K562 (cell line): Measurements from ENCODE around the gene TRIOBP. TPM values are rescaled to one million over a fixed set of nuclear protein-coding genes. Genes with fewer than 3 reads are reported as not detected.

Experiments
- CCAR2 ChIP-seq: fragments of 200-400 bp; formaldehyde crosslinking; IDR thresholded peaks from 2 replicates; pipeline ENCODE4 v1.6.1; 2017; ENCODE audit warnings: mild to moderate bottlenecking, low read depth, low read length
- FOXK1 ChIP-seq: sonication (generic); formaldehyde crosslinking; IDR thresholded peaks from 2 replicates; pipeline ENCODE4 v1.8.0; 2022; ENCODE audit warnings: missing genetic modification reagents, mild to moderate bottlenecking, borderline replicate concordance
- GTF2A2 ChIP-seq: IDR thresholded peaks from 2 replicates; pipeline ENCODE4 v1.6.1; 2016; ENCODE audit warnings: mild to moderate bottlenecking, missing genetic modification characterization, missing compliant biosample characterization
- HSF4 ChIP-seq: fragments of 250-450 bp; sonication (Bioruptor Pico); IDR thresholded peaks from 2 replicates; pipeline ENCODE4 v2.1.2; 2022; ENCODE audit warnings: mild to moderate bottlenecking, moderate library complexity, borderline replicate concordance
- KDM1A ChIP-seq, 2 experiments: fragments of 450-650 bp; IDR thresholded peaks; 2 replicates each; pipeline ENCODE4 v1.6.1; 2016; ENCODE audit warnings: mild to moderate bottlenecking in 2 of 2
- LARP7 ChIP-seq: fragments of 450-650 bp; IDR thresholded peaks from 2 replicates; pipeline ENCODE4 v1.6.1; 2016
- NFE2 ChIP-seq: IDR thresholded peaks from 2 replicates; pipeline ENCODE4 v1.6.1; 2014; ENCODE audit warnings: antibody characterized with exemption, low read depth
- PHB2 ChIP-seq: fragments of 450-650 bp; IDR thresholded peaks from 2 replicates; pipeline ENCODE4 v1.6.1; 2017; ENCODE audit warnings: low read depth
- RBBP5 ChIP-seq: fragments of 200-600 bp; sonication (generic); IDR thresholded peaks from 2 replicates; pipeline ENCODE4 v1.6.1; 2012; ENCODE audit warnings: borderline replicate concordance, mild to moderate bottlenecking, low read length, control low read depth, inconsistent platforms; ENCODE audit not compliant: insufficient read depth, poor library complexity, severe bottlenecking
- RCOR1 ChIP-seq, 2 experiments: IDR thresholded peaks; 2 replicates each; pipeline ENCODE4 v1.6.1; 2012; ENCODE audit warnings: low read depth in 2 of 2, low read length in 2 of 2, borderline replicate concordance in 1 of 2, improper control_type of control experiment in 1 of 2
- SREBF2 ChIP-seq: sonication (generic); formaldehyde crosslinking; IDR thresholded peaks from 2 replicates; pipeline ENCODE4 v1.4.0; 2020; ENCODE audit warnings: mild to moderate bottlenecking, missing genetic modification reagents
- ZBTB7A ChIP-seq: IDR thresholded peaks from 2 replicates; pipeline ENCODE4 v1.6.1; 2011; ENCODE audit warnings: low read depth, mild to moderate bottlenecking, low read length, moderate library complexity, borderline replicate concordance; ENCODE audit not compliant: control insufficient read depth
- ZNF431 ChIP-seq: sonication (generic); formaldehyde crosslinking; IDR thresholded peaks from 2 replicates; pipeline ENCODE4 v1.8.0; 2022; ENCODE audit warnings: mild to moderate bottlenecking, missing genetic modification reagents
- ZNF507 ChIP-seq: conservative IDR thresholded peaks from 2 replicates; pipeline ENCODE4 v1.6.1; 2017; ENCODE audit warnings: missing genetic modification characterization, missing compliant biosample characterization
- ZNF780A ChIP-seq: fragments of 250-450 bp; sonication (Bioruptor Pico); IDR thresholded peaks from 2 replicates; pipeline ENCODE4 v1.5.0; 2021; ENCODE audit warnings: mild to moderate bottlenecking
- polyA plus RNA-seq, 8 experiments: library from polyadenylated mRNA; depleted of rRNA in 4 of 8; stranded (reverse) in 5 of 8; unstranded in 3 of 8; fragments of >200 nt; fragmentation: Nextera tagmentation in 2 of 8; fragmentation: Illumina TruSeq in 1 of 8; extraction: Ambion mirVana in 2 of 8; extraction: Trizol in 1 of 8; gene quantifications; 2 replicates each; pipeline versions ENCODE4 v1.2.1 to v1.2.3, GENCODE V29; 2011 to 2014; ENCODE audit warnings: inconsistent platforms in 1 of 8, missing spikeins in 1 of 8
- total RNA-seq, 7 experiments: library from RNA; depleted of rRNA in 6 of 7; stranded (reverse); fragments of >200 nt in 6 of 7; fragmentation: Illumina TruSeq in 2 of 7; extraction: Trizol in 2 of 7; gene quantifications; 2 replicates each; pipeline versions ENCODE4 v1.2.1 to v1.2.3, GENCODE V29; 2011 to 2021; ENCODE audit warnings: low replicate concordance in 1 of 7
- TF ChIP-seq, protein P1 (sequence below): sonication (generic); formaldehyde crosslinking; IDR thresholded peaks from 2 replicates; pipeline ENCODE4 v1.8.0; 2022; ENCODE audit warnings: missing genetic modification reagents, mild to moderate bottlenecking, moderate library complexity, borderline replicate concordance
- TF ChIP-seq, protein P2 (sequence below): fragments of 450-650 bp; IDR thresholded peaks from 2 replicates; pipeline ENCODE4 v1.6.1; 2018; ENCODE audit not compliant: partially characterized antibody
- TF ChIP-seq, protein P3 (sequence below): sonication (generic); formaldehyde crosslinking; IDR thresholded peaks from 2 replicates; pipeline ENCODE4 v1.8.0; 2022; ENCODE audit warnings: mild to moderate bottlenecking, missing genetic modification reagents, borderline replicate concordance
- TF ChIP-seq, protein P4 (sequence below), 2 experiments: IDR thresholded peaks; 2 replicates each; pipeline ENCODE4 v1.6.1; 2011; ENCODE audit warnings: borderline replicate concordance in 1 of 2, control low read depth in 1 of 2, low read depth in 1 of 2, low read length in 1 of 2, mild to moderate bottlenecking in 1 of 2, mixed read lengths in 1 of 2, moderate library complexity in 1 of 2; ENCODE audit not compliant: insufficient read depth in 1 of 2, insufficient read length in 1 of 2, poor library complexity in 1 of 2, severe bottlenecking in 1 of 2; ENCODE audit errors: extremely low read depth in 1 of 2

The TRIOBP gene
- total and polyA plus RNA-seq, 9 of the 15 experiments (the other 6 are each of a cell fraction or from before 2014, with no cell fraction given) = 0.24 to 13.8 (median 5.5) TPM

GRCh38 chr22:37777122-37777687 is 80.4 kb downstream of the TRIOBP start (continued):
- 0 out of 2 replicates have a peak, but pooled peaks have one; percentile 41 for TF ChIP-seq ZNF431 (CRISPR knock-in tag)
- no peak for TF ChIP-seq RBBP5
- peak; percentile 96; a peak in 3 of 4 replicates for TF ChIP-seq KDM1A (IDR thresholded peaks at IDR 0.05)
- no peak for TF ChIP-seq LARP7
- no peak for TF ChIP-seq ZBTB7A
- TF ChIP-seq, protein P1, sequence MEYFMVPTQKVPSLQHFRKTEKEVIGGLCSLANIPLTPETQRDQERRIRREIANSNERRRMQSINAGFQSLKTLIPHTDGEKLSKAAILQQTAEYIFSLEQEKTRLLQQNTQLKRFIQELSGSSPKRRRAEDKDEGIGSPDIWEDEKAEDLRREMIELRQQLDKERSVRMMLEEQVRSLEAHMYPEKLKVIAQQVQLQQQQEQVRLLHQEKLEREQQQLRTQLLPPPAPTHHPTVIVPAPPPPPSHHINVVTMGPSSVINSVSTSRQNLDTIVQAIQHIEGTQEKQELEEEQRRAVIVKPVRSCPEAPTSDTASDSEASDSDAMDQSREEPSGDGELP (CRISPR knock-in tag) = peak; percentile 63
- TF ChIP-seq RCOR1 (IDR thresholded peaks at IDR 0.05; ENCODE audit: borderline replicate concordance in 1 of 2, low read depth in 2 of 2, low read length in 2 of 2) = 0 out of 4 replicates have a peak, but pooled peaks of 1 of the 2 experiments have one; percentile 42
- TF ChIP-seq, protein P2, sequence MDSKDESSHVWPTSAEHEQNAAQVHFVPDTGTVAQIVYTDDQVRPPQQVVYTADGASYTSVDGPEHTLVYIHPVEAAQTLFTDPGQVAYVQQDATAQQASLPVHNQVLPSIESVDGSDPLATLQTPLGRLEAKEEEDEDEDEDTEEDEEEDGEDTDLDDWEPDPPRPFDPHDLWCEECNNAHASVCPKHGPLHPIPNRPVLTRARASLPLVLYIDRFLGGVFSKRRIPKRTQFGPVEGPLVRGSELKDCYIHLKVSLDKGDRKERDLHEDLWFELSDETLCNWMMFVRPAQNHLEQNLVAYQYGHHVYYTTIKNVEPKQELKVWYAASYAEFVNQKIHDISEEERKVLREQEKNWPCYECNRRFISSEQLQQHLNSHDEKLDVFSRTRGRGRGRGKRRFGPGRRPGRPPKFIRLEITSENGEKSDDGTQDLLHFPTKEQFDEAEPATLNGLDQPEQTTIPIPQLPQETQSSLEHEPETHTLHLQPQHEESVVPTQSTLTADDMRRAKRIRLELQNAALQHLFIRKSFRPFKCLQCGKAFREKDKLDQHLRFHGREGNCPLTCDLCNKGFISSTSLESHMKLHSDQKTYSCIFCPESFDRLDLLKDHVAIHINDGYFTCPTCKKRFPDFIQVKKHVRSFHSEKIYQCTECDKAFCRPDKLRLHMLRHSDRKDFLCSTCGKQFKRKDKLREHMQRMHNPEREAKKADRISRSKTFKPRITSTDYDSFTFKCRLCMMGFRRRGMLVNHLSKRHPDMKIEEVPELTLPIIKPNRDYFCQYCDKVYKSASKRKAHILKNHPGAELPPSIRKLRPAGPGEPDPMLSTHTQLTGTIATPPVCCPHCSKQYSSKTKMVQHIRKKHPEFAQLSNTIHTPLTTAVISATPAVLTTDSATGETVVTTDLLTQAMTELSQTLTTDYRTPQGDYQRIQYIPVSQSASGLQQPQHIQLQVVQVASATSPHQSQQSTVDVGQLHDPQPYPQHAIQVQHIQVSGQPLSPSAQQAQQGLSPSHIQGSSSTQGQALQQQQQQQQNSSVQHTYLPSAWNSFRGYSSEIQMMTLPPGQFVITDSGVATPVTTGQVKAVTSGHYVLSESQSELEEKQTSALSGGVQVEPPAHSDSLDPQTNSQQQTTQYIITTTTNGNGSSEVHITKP = no peak
- TF ChIP-seq FOXK1 = no peak
- no peak for TF ChIP-seq GTF2A2
- no peak for TF ChIP-seq ZNF507
- 0 out of 2 replicates have a peak, but pooled peaks have one; percentile 12 for TF ChIP-seq NFE2
- TF ChIP-seq, protein P3, sequence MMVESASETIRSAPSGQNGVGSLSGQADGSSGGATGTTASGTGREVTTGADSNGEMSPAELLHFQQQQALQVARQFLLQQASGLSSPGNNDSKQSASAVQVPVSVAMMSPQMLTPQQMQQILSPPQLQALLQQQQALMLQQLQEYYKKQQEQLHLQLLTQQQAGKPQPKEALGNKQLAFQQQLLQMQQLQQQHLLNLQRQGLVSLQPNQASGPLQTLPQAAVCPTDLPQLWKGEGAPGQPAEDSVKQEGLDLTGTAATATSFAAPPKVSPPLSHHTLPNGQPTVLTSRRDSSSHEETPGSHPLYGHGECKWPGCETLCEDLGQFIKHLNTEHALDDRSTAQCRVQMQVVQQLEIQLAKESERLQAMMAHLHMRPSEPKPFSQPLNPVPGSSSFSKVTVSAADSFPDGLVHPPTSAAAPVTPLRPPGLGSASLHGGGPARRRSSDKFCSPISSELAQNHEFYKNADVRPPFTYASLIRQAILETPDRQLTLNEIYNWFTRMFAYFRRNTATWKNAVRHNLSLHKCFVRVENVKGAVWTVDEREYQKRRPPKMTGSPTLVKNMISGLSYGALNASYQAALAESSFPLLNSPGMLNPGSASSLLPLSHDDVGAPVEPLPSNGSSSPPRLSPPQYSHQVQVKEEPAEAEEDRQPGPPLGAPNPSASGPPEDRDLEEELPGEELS = no peak
- TF ChIP-seq SREBF2 (CRISPR knock-in tag) = no peak
- TF ChIP-seq PHB2 = no peak
- TF ChIP-seq, protein P4, sequence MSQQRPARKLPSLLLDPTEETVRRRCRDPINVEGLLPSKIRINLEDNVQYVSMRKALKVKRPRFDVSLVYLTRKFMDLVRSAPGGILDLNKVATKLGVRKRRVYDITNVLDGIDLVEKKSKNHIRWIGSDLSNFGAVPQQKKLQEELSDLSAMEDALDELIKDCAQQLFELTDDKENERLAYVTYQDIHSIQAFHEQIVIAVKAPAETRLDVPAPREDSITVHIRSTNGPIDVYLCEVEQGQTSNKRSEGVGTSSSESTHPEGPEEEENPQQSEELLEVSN (IDR thresholded peaks at IDR 0.05; ENCODE audit: borderline replicate concordance in 1 of 2, extremely low read depth in 1 of 2, insufficient read depth in 1 of 2, insufficient read length in 1 of 2, low read depth in 1 of 2, low read length in 1 of 2, poor library complexity in 1 of 2, severe bottlenecking in 1 of 2) = peak in 1 of 2 experiments; percentile 56
- no peak for TF ChIP-seq HSF4 (CRISPR knock-in tag)
- no peak for TF ChIP-seq CCAR2
- TF ChIP-seq ZNF780A (CRISPR knock-in tag) = no peak
